GM15510 (cell line): ENCODE data around the gene HDAC11.

ENCODE experiments used
- POLR2A ChIP-seq: IDR thresholded peaks from 3 replicates; pipeline ENCODE4 v1.6.1; 2011; ENCODE audit warnings: borderline replicate concordance; ENCODE audit not compliant: insufficient read length; ENCODE audit errors: extremely low read depth

HDAC11 gene

DNA sequence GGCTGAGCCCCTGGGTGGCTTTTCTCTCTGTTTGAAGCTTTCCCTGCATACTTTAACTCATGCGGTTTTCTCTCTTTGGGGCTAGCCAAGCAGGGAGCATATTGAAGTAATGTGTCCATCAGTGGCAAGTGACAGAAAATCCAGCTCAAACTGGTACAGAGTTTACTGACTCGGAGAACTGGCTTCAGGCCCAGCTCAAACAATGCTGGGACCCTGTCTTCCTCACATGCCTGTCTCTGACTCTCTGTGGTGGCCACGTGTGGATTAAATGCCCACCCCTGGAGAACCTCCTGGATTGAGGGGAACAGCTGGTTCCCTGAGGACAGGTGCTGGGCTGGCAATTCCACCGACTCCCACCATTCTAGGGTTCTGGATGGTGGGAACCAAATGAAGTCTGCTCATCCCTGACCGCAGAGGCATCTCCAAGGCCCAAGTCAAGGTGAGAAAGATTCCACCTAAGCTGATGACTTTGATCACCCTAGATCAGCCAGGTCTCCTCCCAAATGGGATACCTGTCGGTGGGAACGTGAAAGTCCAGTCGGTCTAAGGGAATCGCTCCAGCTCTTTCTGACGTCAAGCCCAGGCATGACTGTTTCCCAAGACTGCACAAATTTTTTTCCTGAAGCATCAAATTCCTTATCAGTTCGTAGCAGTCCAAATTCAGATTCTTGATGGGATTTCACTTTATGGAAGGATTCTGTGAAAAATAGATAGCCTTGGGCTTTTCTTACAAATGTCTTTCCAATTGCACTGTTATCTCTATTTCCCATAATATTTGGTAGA lies 16.3 kb upstream of the HDAC11 start:
- no peak for TF ChIP-seq POLR2A

DNA sequence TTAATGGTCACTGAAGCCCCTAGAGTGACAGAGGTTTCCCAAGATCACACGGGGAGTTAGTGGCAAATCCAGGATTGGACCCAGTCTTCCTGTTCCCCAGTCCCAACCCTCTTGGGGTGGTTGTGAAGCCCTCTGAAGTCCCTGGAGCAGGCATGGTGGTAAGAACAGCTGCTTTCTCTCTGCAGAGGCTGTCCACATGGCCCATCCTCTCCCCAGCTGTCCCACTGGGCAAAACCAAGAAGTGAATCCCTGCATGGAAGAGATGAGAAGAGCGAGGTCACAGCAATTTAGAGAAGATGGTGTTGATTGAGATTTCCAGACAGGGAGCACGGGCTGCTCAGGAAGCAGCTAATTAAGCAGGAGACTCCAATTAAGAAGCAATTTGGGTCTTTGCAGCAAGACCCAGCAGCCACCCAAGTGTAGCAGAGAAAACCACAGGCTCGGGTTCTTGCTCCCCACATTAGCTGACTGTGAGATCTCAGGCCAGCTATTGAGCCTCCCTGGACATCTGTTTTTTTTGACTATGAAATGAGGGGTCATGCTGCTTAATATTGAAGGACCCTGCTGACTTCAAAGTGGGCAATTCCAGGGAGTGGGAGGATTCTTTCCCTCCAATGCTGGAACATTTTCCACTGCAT lies 14.8 kb upstream of the HDAC11 start:
- TF ChIP-seq POLR2A, result no peak

DNA sequence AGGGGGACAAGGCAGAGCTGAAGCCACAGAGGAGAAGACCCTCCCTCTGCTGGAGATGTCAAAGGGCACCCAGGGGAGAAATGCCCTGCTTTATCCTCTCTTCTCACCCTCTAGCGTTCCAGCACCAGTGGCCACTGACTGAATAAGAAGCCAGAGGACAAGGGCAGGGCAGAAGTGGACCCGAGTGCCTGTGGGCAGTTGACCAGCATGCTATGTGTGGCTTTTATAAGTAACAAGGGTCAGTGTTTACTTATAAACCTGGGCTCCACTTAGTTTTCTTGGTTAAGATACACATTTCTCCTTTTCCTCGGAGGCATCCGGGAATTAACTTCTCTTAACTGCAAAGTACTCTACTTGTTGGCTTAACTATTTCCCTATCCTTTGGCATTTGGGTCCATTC lies 13.3 kb upstream of the HDAC11 start:
- TF ChIP-seq POLR2A, result no peak

DNA sequence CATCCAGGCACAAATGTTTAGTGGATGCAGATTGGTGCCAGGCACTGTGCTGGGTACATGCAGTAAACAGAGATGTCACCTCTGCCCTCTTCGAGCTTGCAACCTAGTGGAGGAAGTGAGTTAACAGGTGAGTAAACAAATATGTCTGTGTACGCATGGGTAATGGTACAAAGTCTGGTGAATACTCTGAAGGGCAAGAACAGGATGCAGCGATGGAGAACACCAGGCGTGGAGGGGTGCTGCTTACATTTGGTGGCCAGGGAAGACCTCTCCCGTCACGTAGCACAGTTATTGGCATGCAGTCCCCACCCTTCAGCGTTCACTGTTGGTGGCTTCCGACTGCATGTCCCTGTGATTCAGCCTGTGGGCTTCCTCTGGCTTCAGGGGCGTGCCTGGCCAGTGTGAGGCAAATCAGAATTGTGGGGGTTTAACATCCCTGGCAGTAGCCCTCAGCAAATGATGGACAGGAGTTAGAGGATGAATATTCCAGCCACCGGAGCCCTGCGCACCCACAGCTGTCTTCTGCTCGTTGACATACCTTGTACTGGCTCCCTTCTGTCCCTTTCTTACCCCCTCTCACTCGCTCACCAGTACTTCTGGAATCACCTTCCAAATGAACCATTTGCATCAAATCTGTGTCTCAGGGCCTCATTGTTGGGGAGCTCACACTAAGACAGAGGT lies 9.1 kb upstream of the HDAC11 start:
- no peak for TF ChIP-seq POLR2A

DNA sequence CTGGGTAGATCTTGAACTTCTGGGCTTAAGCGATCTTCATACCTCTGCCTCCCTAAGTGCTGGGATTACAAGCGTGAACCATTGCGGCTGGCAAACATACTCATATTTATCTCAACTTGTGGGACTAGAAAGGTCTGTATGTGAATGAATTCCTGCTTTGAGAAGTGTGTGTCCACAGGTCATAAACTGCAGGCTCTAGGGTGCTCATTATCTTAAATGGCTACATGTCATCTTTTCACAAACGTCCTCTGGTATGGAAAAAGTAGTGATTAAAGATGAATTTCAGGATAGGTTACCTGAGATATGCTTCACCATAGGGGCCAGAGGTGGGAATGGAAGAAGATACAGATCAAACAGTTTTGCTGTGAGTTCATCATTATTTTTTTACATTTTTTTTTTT lies 7.8 kb upstream of the HDAC11 start:
- TF ChIP-seq POLR2A, result no peak

DNA sequence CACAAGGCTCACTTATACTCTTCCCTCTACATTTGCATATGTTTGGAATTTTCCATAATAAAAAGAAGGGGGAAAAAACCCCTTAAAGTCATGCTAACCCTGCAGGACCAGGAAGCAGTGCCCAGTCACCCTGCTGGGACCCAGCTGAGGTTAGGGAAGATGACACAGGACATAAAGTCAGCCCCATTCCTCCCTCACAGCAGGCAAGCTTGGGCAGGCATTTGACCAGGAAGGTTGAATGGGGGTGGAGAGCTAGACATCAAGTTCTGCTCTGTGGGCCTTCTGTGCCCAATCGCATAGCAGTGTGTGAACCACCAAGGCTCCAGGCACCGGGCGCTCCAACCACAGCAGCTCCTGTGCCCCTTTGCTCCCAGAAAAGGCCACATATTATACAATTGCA lies 7.1 kb upstream of the HDAC11 start:
- no peak for TF ChIP-seq POLR2A

DNA sequence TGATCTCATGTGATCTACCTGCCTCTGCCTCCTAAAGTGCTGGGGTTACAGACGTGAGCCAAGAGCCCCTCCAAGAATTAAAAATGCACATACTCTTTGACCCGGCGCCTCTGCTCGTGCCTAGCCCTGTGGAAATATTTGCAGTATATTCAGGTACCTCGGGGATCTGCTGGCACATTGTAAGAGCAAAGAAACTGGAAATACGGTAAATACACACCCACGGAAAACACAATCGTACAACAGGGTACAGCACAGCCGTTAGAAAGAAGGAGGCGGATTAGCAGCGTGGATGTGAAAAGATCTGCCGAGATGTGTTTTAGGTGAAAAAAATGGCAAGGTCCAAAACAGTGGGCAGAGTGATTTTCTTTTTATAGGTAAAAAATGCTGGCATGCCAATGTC lies 6.1 kb upstream of the HDAC11 start:
- no peak for TF ChIP-seq POLR2A

DNA sequence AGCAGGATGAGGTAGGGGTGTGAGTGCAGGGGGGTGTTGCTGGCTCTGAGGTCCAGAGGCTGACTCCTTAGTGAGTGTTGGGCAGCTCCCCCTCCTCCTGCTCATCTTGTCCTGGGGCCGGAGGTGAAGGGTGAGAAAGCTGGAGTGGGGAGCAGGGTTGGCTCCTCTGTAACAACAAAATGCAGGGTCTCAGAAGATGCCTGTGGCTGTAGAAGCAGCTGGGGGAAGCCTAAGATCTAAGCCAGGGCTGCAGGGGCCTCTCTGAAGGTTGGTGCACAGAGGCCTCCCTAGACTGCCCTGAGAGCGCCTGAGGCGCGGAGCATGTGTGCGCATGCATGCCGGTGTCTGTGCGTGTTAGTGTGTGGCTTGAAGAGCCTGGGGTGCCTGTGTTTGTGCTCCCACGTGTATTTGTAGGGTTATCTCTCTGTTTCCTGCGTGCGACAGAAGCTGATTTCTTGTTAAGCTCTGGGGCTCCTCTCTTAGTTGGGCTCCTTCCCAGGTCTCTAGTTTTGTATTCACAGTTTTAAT lies 5.3 kb upstream of the HDAC11 start:
- TF ChIP-seq POLR2A, result no peak

DNA sequence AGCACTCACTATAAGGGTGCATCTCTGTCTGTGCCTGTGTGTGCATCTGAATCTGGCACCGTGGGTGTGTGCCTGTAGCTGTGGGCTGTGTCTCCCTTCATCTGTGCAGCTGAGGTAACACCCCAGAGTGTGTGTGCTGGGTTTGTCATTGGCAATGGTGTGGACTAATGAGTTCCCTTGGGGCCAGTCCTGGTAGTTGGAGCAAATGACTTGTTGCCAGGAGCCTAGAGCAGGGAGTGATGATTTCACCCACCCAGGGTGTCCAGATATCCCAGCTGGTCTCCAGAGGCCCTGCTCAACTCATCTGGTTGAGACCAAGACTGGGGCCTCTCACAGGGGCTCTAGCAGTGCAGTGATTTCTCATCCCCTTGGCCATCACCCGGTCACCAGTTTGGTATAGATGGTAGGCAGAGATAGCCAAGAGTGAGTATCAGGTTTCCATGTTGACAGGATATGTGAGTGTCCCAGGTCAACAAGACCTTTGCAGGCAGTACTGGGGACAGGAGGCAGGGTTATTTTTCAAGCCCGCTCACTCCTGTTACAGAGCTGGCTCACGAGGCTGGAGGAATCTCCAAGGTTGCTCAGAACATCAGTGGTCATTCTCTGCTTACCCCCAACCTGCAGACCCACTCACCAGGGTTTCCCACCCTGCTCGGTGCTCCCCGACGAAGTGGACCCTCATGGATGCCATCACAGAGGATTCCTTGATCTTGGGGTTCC lies 4.1 kb upstream of the HDAC11 start:
- no peak for TF ChIP-seq POLR2A

DNA sequence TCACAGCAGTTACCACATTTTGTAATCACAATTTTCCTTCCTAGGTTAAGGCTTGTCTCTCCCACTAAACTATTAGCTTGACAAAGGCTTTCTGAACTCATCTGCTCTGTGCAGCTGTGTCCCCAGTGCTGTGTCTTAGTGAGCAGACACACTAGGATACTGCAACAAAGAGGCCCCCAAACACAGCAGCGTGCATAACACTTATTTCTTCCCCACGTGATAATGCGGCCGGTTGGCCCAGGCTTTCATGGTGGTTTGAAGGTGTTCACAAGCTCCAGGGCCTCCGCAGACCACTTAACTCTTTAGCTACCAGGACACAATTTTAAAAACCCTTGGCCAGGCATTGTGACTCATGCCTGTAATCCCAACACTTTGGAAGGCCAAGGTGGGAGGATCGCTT lies 2.2 kb upstream of the HDAC11 start:
- TF ChIP-seq POLR2A, result no peak

DNA sequence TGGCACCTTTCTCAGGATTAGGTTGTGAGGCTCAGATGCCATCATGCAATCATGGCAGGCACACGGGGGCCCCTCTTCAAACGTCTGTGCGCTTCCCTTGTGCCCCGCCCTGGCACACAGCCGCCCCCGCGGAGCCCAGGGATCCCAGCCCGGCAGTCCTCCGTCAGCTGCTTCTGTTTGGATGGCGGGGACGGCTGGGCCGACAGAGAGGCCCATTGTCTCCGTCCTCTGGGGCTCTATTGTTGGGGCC lies 849 bp upstream of the HDAC11 start:
- TF ChIP-seq POLR2A, result no peak

DNA sequence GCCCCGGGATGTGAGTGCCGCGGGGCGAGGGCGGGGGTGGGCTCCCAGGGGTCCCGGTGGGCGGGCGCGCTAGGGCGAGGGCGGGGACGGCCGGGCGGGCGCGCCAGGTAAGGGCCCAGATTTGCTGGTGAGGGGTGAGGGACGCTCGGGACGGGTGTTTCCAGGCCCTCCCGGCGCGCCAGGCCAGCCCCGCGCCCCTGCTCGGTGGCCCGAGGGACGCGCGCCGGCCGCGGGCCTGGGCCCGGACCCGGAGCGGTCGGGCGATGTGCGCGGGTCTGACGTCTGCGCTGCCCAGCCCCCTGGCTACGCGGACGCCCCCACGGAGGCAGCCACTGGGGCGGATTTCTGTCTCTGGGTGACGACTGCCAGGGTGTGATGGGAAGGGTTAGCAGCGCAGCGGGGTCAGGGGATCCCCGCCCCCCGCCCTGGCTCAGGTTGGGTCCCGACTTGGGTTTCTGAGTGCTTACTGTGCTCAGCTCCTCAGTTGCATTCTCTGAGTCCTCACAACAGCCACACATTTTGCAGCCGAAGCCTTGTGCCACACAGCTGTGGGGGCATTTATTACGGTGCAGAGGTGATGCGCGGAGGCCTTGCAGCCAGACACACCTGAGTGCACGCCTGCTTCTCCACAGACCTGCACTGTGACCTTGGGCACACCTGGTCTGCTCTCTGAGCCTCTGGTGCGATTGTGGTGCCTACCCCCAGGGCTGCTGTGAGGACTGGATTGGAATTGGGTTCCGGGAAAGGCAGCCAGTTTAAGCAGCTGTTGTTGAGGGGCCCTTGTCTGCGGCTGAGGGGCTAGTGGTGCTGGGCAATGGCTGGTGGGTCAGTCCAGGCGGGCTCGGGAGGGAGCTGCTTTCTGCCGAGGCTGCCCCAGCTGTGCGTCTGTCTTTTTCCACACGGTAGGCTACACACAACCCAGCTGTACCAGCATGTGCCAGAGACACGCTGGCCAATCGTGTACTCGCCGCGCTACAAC lies 523 bp downstream of the HDAC11 start:
- TF ChIP-seq POLR2A, result no peak

DNA sequence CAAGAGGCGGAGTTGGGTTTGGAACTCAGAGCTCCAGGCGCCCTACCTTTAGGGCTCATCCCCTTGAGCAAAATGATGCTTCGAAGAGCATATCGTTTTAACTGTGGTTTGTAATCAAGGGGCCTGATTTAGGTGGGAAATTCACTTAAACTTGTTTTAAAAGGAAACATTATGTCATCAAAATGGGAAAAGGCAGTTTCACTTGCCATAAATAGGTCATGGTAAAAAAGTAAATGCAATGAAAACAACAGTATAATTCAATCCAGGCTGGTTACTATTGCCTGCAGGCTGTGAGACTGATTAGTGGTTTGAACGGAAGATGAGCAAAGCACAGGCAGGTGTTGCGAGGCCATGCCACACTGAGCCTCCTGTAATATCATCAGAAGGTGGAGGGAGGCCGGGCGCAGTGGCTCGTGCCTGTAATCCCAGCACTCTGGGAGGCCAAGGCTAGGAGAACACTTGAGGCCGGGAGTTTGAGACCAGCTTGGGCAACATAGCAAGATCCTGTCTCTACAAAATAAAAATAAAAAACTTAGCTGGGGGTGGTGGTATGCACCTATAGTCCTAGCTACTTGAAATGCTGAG lies 2.1 kb downstream of the HDAC11 start:
- no peak for TF ChIP-seq POLR2A

DNA sequence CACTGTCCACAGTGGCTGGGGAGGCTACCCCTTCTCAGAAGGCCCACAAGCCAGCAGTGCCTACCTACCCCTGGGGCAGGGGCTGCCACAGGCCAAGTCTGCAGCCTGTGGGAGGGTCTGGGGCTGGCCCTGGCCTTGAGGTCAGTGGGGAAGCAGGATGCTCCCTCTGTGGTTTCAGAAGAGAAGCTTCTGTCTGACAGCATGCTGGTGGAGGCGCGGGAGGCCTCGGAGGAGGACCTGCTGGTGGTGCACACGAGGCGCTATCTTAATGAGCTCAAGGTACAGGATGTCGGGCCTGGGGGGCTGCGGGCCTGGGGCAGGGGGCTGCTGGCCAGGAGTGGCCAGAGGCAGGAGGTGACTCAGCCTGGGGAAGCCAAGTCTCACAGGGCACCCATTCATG lies 3.2 kb downstream of the HDAC11 start:
- no peak for TF ChIP-seq POLR2A
